ENCODE results near the gene MED12. TPM values are rescaled to one million over a fixed set of nuclear protein-coding genes. Genes with fewer than 3 reads are reported as not detected.

Gene MED12
- total and polyA plus RNA-seq, 2 donors (not counting 1 experiment from before 2014, with no cell fraction given), result 34.1 to 123 TPM

- Mint-ChIP-seq H3K9me3 (ENCODE audit: insufficient read depth) (no peaks in the 10 kb centered on the region), H3K4me1 (peaks cover 6% of the 10 kb centered on the region), H3K4me3 (no peak overlapping the region), H3K27ac (no peak overlapping the region), H3K27me3 (no peaks in the 10 kb centered on the region)
- TF ChIP-seq EZH2 (IDR thresholded peaks at IDR 0.05; ENCODE audit: borderline replicate concordance, insufficient read depth, low read depth, low read length, poor library complexity, severe bottlenecking) (no peak), CTCF (IDR thresholded peaks at IDR 0.05) (no peak)
- H3K9me3 ChIP-seq (ENCODE audit: control extremely low read depth in 1 of 3, control insufficient read depth in 2 of 3, insufficient read depth in 1 of 3, low read length in 2 of 3), result no peaks in the 10 kb centered on the region
- H3K79me2 ChIP-seq (ENCODE audit: control insufficient read depth, insufficient read depth, low read length), result peaks cover 43% of the 10 kb centered on the region
- H3K27me3 ChIP-seq (replicated peaks in 1 of 4; ENCODE audit: control extremely low read depth in 1 of 4, control insufficient read depth in 3 of 4, insufficient read depth in 4 of 4, low read length in 3 of 4), result no peaks in the 10 kb centered on the region
- ATAC-seq (ENCODE audit: low read depth), result no peak
- no peak for DNase-seq
- no peak overlapping the region for H2AFZ ChIP-seq (ENCODE audit: insufficient read depth, low read depth, low read length, poor library complexity, severe bottlenecking)
- peaks cover 4% of the 10 kb centered on the region for H4K20me1 ChIP-seq (ENCODE audit: control insufficient read depth, insufficient read depth, low read length, poor library complexity, severe bottlenecking)
- WGBS (ENCODE audit: insufficient coverage), result 98% methylated on average over 19 of the region's 22 CpGs
- ChIA-PET CTCF (no interaction called here), POLR2A (no interaction called here)
- H3K36me3 ChIP-seq (replicated peaks in 1 of 2; ENCODE audit: control extremely low read depth in 1 of 2, control insufficient read depth in 1 of 2, extremely low read depth in 1 of 2, insufficient read depth in 2 of 2, low read length in 1 of 2), result peaks cover 1 to 12% of the 10 kb centered on the region in 2 experiments
- H3K9ac ChIP-seq (ENCODE audit: low read length), result no peak overlapping the region
- intact Hi-C loops (cut with micrococcal nuclease), result no loop called here
- no peak overlapping the region for H3K4me2 ChIP-seq (replicated peaks; ENCODE audit: low read depth, low read length, poor library complexity, severe bottlenecking)
- H3K4me3 ChIP-seq (ENCODE audit: control extremely low read depth in 1 of 5, extremely low read depth in 1 of 5, insufficient read depth in 1 of 5, low read depth in 2 of 5, low read length in 4 of 5), result no peak overlapping the region
- H3K27ac ChIP-seq (ENCODE audit: low read length in 2 of 2), result no peak overlapping the region
- no peaks in the 10 kb centered on the region for H3K4me1 ChIP-seq (ENCODE audit: control insufficient read depth in 2 of 2, insufficient read depth in 2 of 2, low read length in 2 of 2)
Observed at GRCh38 chrX:71169586-71169985, 51.2 kb downstream of the MED12 start.

GRCh38 chrX:71170660-71171059, 52.3 kb downstream of the MED12 start:
- no peak for ATAC-seq (ENCODE audit: low read depth)
- H3K27me3 ChIP-seq (replicated peaks in 1 of 4; ENCODE audit: control extremely low read depth in 1 of 4, control insufficient read depth in 3 of 4, insufficient read depth in 4 of 4, low read length in 3 of 4), result no peaks in the 10 kb centered on the region
- Mint-ChIP-seq H3K27ac (no peak overlapping the region), H3K4me1 (peaks cover 6% of the 10 kb centered on the region), H3K4me3 (no peak overlapping the region), H3K27me3 (no peaks in the 10 kb centered on the region), H3K9me3 (ENCODE audit: insufficient read depth) (no peaks in the 10 kb centered on the region)
- CTCF ChIA-PET, result no interaction called here
- no peak overlapping the region for H2AFZ ChIP-seq (ENCODE audit: insufficient read depth, low read depth, low read length, poor library complexity, severe bottlenecking)
- POLR2A ChIA-PET, result interaction anchor here (0.6 kb wide), 1 partner anchor 29 kb away, joined by 3 read pairs; no protein-coding TSS in a partner anchor
- H3K27ac ChIP-seq (ENCODE audit: low read length in 2 of 2), result no peak overlapping the region
- no peak overlapping the region for H3K4me2 ChIP-seq (replicated peaks; ENCODE audit: low read depth, low read length, poor library complexity, severe bottlenecking)
- H3K36me3 ChIP-seq (replicated peaks in 1 of 2; ENCODE audit: control extremely low read depth in 1 of 2, control insufficient read depth in 1 of 2, extremely low read depth in 1 of 2, insufficient read depth in 2 of 2, low read length in 1 of 2), result peaks cover 1 to 19% of the 10 kb centered on the region in 2 experiments
- H4K20me1 ChIP-seq (ENCODE audit: control insufficient read depth, insufficient read depth, low read length, poor library complexity, severe bottlenecking), result peaks cover 4% of the 10 kb centered on the region
- 74% methylated on average over 2 of the region's 5 CpGs for WGBS (ENCODE audit: insufficient coverage)
- H3K9ac ChIP-seq (ENCODE audit: low read length), result no peak overlapping the region
- DNase-seq, result no peak
- H3K4me3 ChIP-seq (ENCODE audit: control extremely low read depth in 1 of 5, extremely low read depth in 1 of 5, insufficient read depth in 1 of 5, low read depth in 2 of 5, low read length in 4 of 5), result no peak overlapping the region
- no peaks in the 10 kb centered on the region for H3K4me1 ChIP-seq (ENCODE audit: control insufficient read depth in 2 of 2, insufficient read depth in 2 of 2, low read length in 2 of 2)
- peaks cover 43% of the 10 kb centered on the region for H3K79me2 ChIP-seq (ENCODE audit: control insufficient read depth, insufficient read depth, low read length)
- intact Hi-C loops (cut with micrococcal nuclease), result no loop called here
- no peaks in the 10 kb centered on the region for H3K9me3 ChIP-seq (ENCODE audit: control extremely low read depth in 1 of 3, control insufficient read depth in 2 of 3, insufficient read depth in 1 of 3, low read length in 2 of 3)
- TF ChIP-seq CTCF (IDR thresholded peaks at IDR 0.05), result no peak
- no peak for TF ChIP-seq EZH2 (IDR thresholded peaks at IDR 0.05; ENCODE audit: borderline replicate concordance, insufficient read depth, low read depth, low read length, poor library complexity, severe bottlenecking)

Measured in B cell (primary cell).